HPDE6-E6E7 (cell line): ENCODE measurements around the gene NLRP6.

Experiments used
- DNase-seq: peaks from one replicate; pipeline ENCODE4 v3.0.0; 2011; ENCODE audit warnings: missing footprints; ENCODE audit errors: extremely low spot score

The NLRP6 gene

GRCh38 chr11:293271-293851, 15.2 kb downstream of the NLRP6 start:
- no peak for DNase-seq

- no peak for DNase-seq
These were observed 15.8 kb downstream of the NLRP6 start for GRCh38 chr11:293852-294661.

- DNase-seq = no peak
These were observed 16.6 kb downstream of the NLRP6 start for GRCh38 chr11:294780-295179.

GRCh38 chr11:295351-296170, 17.4 kb downstream of the NLRP6 start:
- DNase-seq = no peak

- no peak for DNase-seq
These were observed 18.2 kb downstream of the NLRP6 start for GRCh38 chr11:296171-297050.

GRCh38 chr11:297051-297585, 18.9 kb downstream of the NLRP6 start:
- no peak for DNase-seq

- no peak for DNase-seq
These were observed 19.6 kb downstream of the NLRP6 start for GRCh38 chr11:297586-298405.

GRCh38 chr11:298406-299065, 20.3 kb downstream of the NLRP6 start:
- no peak for DNase-seq

GRCh38 chr11:299081-299891, 21.1 kb downstream of the NLRP6 start, which contains the start of gene IFITM5:
Gene IFITM5 (minus strand): TSS chr11:299526. CDS start chr11:299490, 36 bp downstream.
- DNase-seq = no peak

- no peak for DNase-seq
These were observed 21.9 kb downstream of the NLRP6 start for GRCh38 chr11:299951-300735.

GRCh38 chr11:303363-303762, 25.2 kb downstream of the NLRP6 start:
- DNase-seq = no peak

GRCh38 chr11:304061-304506, 25.9 kb downstream of the NLRP6 start:
- DNase-seq = no peak

- peak; percentile 56 for DNase-seq
These were observed 27.0 kb downstream of the NLRP6 start for GRCh38 chr11:304915-305843.

- no peak for DNase-seq
These were observed 27.6 kb downstream of the NLRP6 start for GRCh38 chr11:305844-306211.

- no peak for DNase-seq
These were observed 28.6 kb downstream of the NLRP6 start for GRCh38 chr11:306645-307371.
